Spleen (tissue), 11 donors: ENCODE results near the gene NCOA7. TPM values are rescaled to one million over a fixed set of nuclear protein-coding genes. Genes with fewer than 3 reads are reported as not detected.

ENCODE experiments used
- DNase-seq: peaks from one replicate; pipeline ENCODE4 v3.0.0-alpha.2; 2020
- H3K27ac ChIP-seq, 8 donors: fragments of 200-600 bp; sonication (generic) in 7 of 8; 1 replicate in 4 of 8; 2 replicates in 4 of 8; pipeline versions ENCODE4 v1.5.0 to v1.8.0; 2016 to 2021; ENCODE audit warnings: inconsistent platforms in 4 of 8, mild to moderate bottlenecking in 4 of 8, moderate library complexity in 1 of 8
- H3K27me3 ChIP-seq, 7 donors: fragments of 200-600 bp; sonication (generic) in 6 of 7; replicated peaks in 1 of 7; 1 replicate in 4 of 7; 2 replicates in 3 of 7; pipeline versions ENCODE4 v1.5.0 to v1.8.0; 2016 to 2021; ENCODE audit warnings: inconsistent platforms in 3 of 7, mild to moderate bottlenecking in 1 of 7
- H3K36me3 ChIP-seq, 6 donors: fragments of 200-600 bp; sonication (generic) in 5 of 6; 1 replicate in 4 of 6; 2 replicates in 2 of 6; pipeline versions ENCODE4 v1.5.0 to v1.8.0; 2016 to 2021; ENCODE audit warnings: inconsistent platforms in 2 of 6
- H3K4me1 ChIP-seq, 6 donors: fragments of 200-600 bp; sonication (generic) in 5 of 6; 1 replicate in 3 of 6; 2 replicates in 3 of 6; pipeline versions ENCODE4 v1.5.0 to v1.8.0; 2016 to 2021; ENCODE audit warnings: inconsistent platforms in 3 of 6
- H3K4me3 ChIP-seq, 8 donors: fragments of 200-600 bp; sonication (generic) in 7 of 8; 1 replicate in 4 of 8; 2 replicates in 4 of 8; pipeline versions ENCODE4 v1.5.0 to v1.8.0; 2016 to 2021; ENCODE audit warnings: inconsistent platforms in 4 of 8, mild to moderate bottlenecking in 4 of 8, moderate library complexity in 2 of 8
- H3K9me3 ChIP-seq, 8 donors: fragments of 200-600 bp; sonication (generic) in 7 of 8; 1 replicate in 4 of 8; 2 replicates in 4 of 8; pipeline versions ENCODE4 v1.5.0 to v1.8.0; 2016 to 2021; ENCODE audit warnings: inconsistent platforms in 4 of 8
- CTCF ChIP-seq, 11 experiments: fragments of 200-600 bp in 7 of 11; fragments of 450-650 bp in 4 of 11; sonication (generic) in 4 of 11; IDR thresholded peaks in 8 of 11; conservative IDR thresholded peaks in 3 of 11; 1 replicate in 7 of 11; 2 replicates in 4 of 11; pipeline versions ENCODE4 v1.4.0 to v1.8.0; 2016 to 2021; ENCODE audit warnings: antibody characterized with exemption in 11 of 11, inconsistent platforms in 4 of 11, mild to moderate bottlenecking in 1 of 11
- POLR2A ChIP-seq, 3 donors: fragments of 450-650 bp; IDR thresholded peaks; one replicate each; pipeline ENCODE4 v1.5.1; 2017; ENCODE audit warnings: antibody characterized with exemption in 3 of 3, mild to moderate bottlenecking in 1 of 3
- POLR2AphosphoS5 ChIP-seq, 3 donors: sonication (generic); formaldehyde crosslinking; IDR thresholded peaks; one replicate each; pipeline ENCODE4 v1.5.1; 2017; ENCODE audit warnings: antibody characterized with exemption in 3 of 3
- WGBS, 5 donors: extraction: QIAGEN DNeasy Blood & Tissue Kit in 3 of 5; methylation state at CpG; one replicate each; pipeline versions ENCODE4 v1.1.5 to v1.1.7; 2013 to 2018; 5-methylcytosine and 5-hydroxymethylcytosine counted together
- intact Hi-C: fragments of 100-400 bp; cut with DNase I; formaldehyde crosslinking; loops from one replicate; pipeline ENCODE4 v1.15.0; 2023; ENCODE audit warnings: low total_unique reads
- polyA plus RNA-seq, 3 donors: library from polyadenylated mRNA; stranded (reverse); fragments of 200-250 nt; gene quantifications; one replicate each; pipeline ENCODE4 v1.2.1, GENCODE V29; 2013
- total RNA-seq, 7 donors: library from RNA; depleted of rRNA in 3 of 7; stranded (reverse); fragments of >200 nt in 3 of 7; fragmentation: NEBNext Ultra II Directional in 4 of 7; extraction: Animal tissue kit (Norgen Biotek cat#: 25700) in 4 of 7; gene quantifications; one replicate each; pipeline versions ENCODE4 v1.1.0 to v1.2.1, GENCODE V29; 2016 to 2021
- donor health status: healthy with polysubstance abuse.
- donor health status: DM: no; HTN: no; CAD: no; lungs with moderate emphysema.
- donor health status: DM: no; HTN: no; CAD: no.
- donor health status: Bipolar disorder and iron deficiency.
- donor health status: healthy.
- donor health status: DM: no; HTN: no; CAD: no.
- donor health status: DM: yes; HTN: yes; CAD: no.

Gene NCOA7
- total and polyA plus RNA-seq, 10 donors = 11.8 to 84.3 (median 43.1) TPM

- TF ChIP-seq POLR2A (IDR thresholded peaks at IDR 0.05) (no peak), CTCF (IDR thresholded peaks at IDR 0.05 in 8 of 11, conservative IDR thresholded peaks at IDR 0.05 in 3 of 11) (no peak), POLR2AphosphoS5 (IDR thresholded peaks at IDR 0.05) (no peak)
- Histone ChIP-seq H3K4me1 (peaks cover 0 to 30% (median 17%) of the 10 kb centered on the region in 6 donors), H3K27ac (peak overlapping the region in 7 of 8 donors; percentile 30 to 68 (median 56)), H3K4me3 (no peak overlapping the region), H3K36me3 (no peaks in the 10 kb centered on the region), H3K9me3 (no peaks in the 10 kb centered on the region), H3K27me3 (no peaks in the 10 kb centered on the region)
- WGBS, 5 donors = 84 to 86% (median 86%) methylated on average over 4 of the region's 4 CpGs
- intact Hi-C loops = no loop called here
- no peak for DNase-seq
These were observed 153.0 kb downstream of the NCOA7 start for GRCh38 chr6:125943528-125944433.

GRCh38 chr6:125944434-125944816 is 153.7 kb downstream of the NCOA7 start:
- H3K4me3 ChIP-seq = no peak overlapping the region
- DNase-seq = no peak
- TF ChIP-seq POLR2AphosphoS5 (IDR thresholded peaks at IDR 0.05) (no peak), POLR2A (IDR thresholded peaks at IDR 0.05) (no peak), CTCF (IDR thresholded peaks at IDR 0.05 in 8 of 11, conservative IDR thresholded peaks at IDR 0.05 in 3 of 11) (no peak)
- peak overlapping the region in 7 of 8 donors; percentile 30 to 68 (median 56) for H3K27ac ChIP-seq
- 9 to 17% (median 13%) methylated on average over 5 of the region's 5 CpGs for whole genome bisulfite sequencing, 5 donors
- no peaks in the 10 kb centered on the region for H3K27me3 ChIP-seq
- no peaks in the 10 kb centered on the region for H3K36me3 ChIP-seq
- intact Hi-C loops = no loop called here
- peaks cover 0 to 30% (median 17%) of the 10 kb centered on the region in 6 donors for H3K4me1 ChIP-seq
- no peaks in the 10 kb centered on the region for H3K9me3 ChIP-seq

GRCh38 chr6:125944896-125945295 is 154.1 kb downstream of the NCOA7 start:
- no peak for DNase-seq
- no peaks in the 10 kb centered on the region for H3K36me3 ChIP-seq
- H3K4me3 ChIP-seq = no peak overlapping the region
- peaks cover 0 to 30% (median 17%) of the 10 kb centered on the region in 6 donors for H3K4me1 ChIP-seq
- TF ChIP-seq CTCF (IDR thresholded peaks at IDR 0.05 in 8 of 11, conservative IDR thresholded peaks at IDR 0.05 in 3 of 11) = no peak
- no peak for TF ChIP-seq POLR2A (IDR thresholded peaks at IDR 0.05)
- no peak for TF ChIP-seq POLR2AphosphoS5 (IDR thresholded peaks at IDR 0.05)
- H3K27me3 ChIP-seq = no peaks in the 10 kb centered on the region
- intact Hi-C loops = no loop called here
- 26 to 51% (median 41%) methylated on average over 1 of the region's 1 CpG for WGBS, 5 donors
- peak overlapping the region in 6 of 8 donors; percentile 30 to 68 (median 60) for H3K27ac ChIP-seq
- H3K9me3 ChIP-seq = no peaks in the 10 kb centered on the region
